GM12801 (cell line): ENCODE measurements around the gene KPNA6.

Source experiments
- CTCF ChIP-seq: IDR thresholded peaks from one replicate; pipeline ENCODE4 v1.5.1; 2011; ENCODE audit warnings: control low read depth; ENCODE audit not compliant: insufficient read length; ENCODE audit errors: extremely low read depth

Gene KPNA6

GRCh38 chr1:32195531-32195930 is 87.7 kb downstream of the KPNA6 start:
- no peak for TF ChIP-seq CTCF

GRCh38 chr1:32195972-32196823 is 88.3 kb downstream of the KPNA6 start:
- TF ChIP-seq CTCF = no peak

- no peak for TF ChIP-seq CTCF
These were observed 89.2 kb downstream of the KPNA6 start for GRCh38 chr1:32197074-32197473.

GRCh38 chr1:32197837-32198236 is 90.0 kb downstream of the KPNA6 start:
- TF ChIP-seq CTCF = no peak

- no peak for TF ChIP-seq CTCF
These were observed 90.6 kb downstream of the KPNA6 start for GRCh38 chr1:32198237-32199042.

- TF ChIP-seq CTCF = no peak
These were observed 91.3 kb downstream of the KPNA6 start for GRCh38 chr1:32199043-32199716.

GRCh38 chr1:32199717-32200072 is 91.8 kb downstream of the KPNA6 start:
- TF ChIP-seq CTCF = no peak
